DMS114 treated with DMSO at 0.1 percent for 48 hours (cell line): Measurements from ENCODE around the gene SORCS2.

Source experiments
- DNase-seq: peaks from one replicate; lab custom pipeline; 2025; ENCODE audit not compliant: unreplicated experiment; lab: John Stamatoyannopoulos, UW

SORCS2 gene

GRCh38 chr4:7319024-7319423 lies 126.7 kb downstream of the SORCS2 start:
- DNase-seq = no peak

- DNase-seq = no peak
Observed at GRCh38 chr4:7320206-7320797, 128.0 kb downstream of the SORCS2 start.

- no peak for DNase-seq
Observed at GRCh38 chr4:7322166-7322991, 130.0 kb downstream of the SORCS2 start.

- no peak for DNase-seq
Observed at GRCh38 chr4:7323461-7323871, 131.1 kb downstream of the SORCS2 start.

GRCh38 chr4:7323872-7324650 lies 131.7 kb downstream of the SORCS2 start:
- no peak for DNase-seq

GRCh38 chr4:7324651-7325121 lies 132.3 kb downstream of the SORCS2 start:
- DNase-seq = no peak

- DNase-seq = no peak
Observed at GRCh38 chr4:7325541-7325940, 133.2 kb downstream of the SORCS2 start.

- DNase-seq = no peak
Observed at GRCh38 chr4:7326306-7326692, 134.0 kb downstream of the SORCS2 start.

- DNase-seq = no peak
Observed at GRCh38 chr4:7326693-7327340, 134.5 kb downstream of the SORCS2 start.

GRCh38 chr4:7327341-7327885 lies 135.1 kb downstream of the SORCS2 start:
- DNase-seq = no peak

GRCh38 chr4:7328162-7328912 lies 136.0 kb downstream of the SORCS2 start:
- DNase-seq = no peak

- no peak for DNase-seq
Observed at GRCh38 chr4:7328913-7329638, 136.7 kb downstream of the SORCS2 start.

GRCh38 chr4:7330031-7330596 lies 137.8 kb downstream of the SORCS2 start:
- DNase-seq = no peak

- no peak for DNase-seq
Observed at GRCh38 chr4:7330811-7331681, 138.7 kb downstream of the SORCS2 start.

- no peak for DNase-seq
Observed at GRCh38 chr4:7331682-7332000, 139.3 kb downstream of the SORCS2 start.

GRCh38 chr4:7332216-7333023 lies 140.1 kb downstream of the SORCS2 start:
- DNase-seq = no peak

- no peak for DNase-seq
Observed at GRCh38 chr4:7333024-7333780, 140.9 kb downstream of the SORCS2 start.
